CD4-positive, alpha-beta T cell treated with Interleukin-2 at 100 ng/mL for 4 hours (primary cell): Measurements from ENCODE around the gene ZDHHC8.

ENCODE experiments used
- DNase-seq: peaks from one replicate; pipeline ENCODE4 v3.0.0-alpha.2; 2020; ENCODE audit warnings: low spot score

ZDHHC8 gene

GRCh38 chr22:20193761-20194494 is 62.3 kb downstream of the ZDHHC8 start:
- DNase-seq, result no peak

- DNase-seq, result no peak
Observed at GRCh38 chr22:20194681-20195593, 63.3 kb downstream of the ZDHHC8 start.

GRCh38 chr22:20196094-20196842 is 64.7 kb downstream of the ZDHHC8 start:
- DNase-seq, result no peak
